Measurements from ENCODE around the gene ACTL8. TPM values are rescaled to one million over a fixed set of nuclear protein-coding genes. Genes with fewer than 3 reads are reported as not detected.

Gene ACTL8
- total and polyA plus RNA-seq, 8 donors: not detected

DNA sequence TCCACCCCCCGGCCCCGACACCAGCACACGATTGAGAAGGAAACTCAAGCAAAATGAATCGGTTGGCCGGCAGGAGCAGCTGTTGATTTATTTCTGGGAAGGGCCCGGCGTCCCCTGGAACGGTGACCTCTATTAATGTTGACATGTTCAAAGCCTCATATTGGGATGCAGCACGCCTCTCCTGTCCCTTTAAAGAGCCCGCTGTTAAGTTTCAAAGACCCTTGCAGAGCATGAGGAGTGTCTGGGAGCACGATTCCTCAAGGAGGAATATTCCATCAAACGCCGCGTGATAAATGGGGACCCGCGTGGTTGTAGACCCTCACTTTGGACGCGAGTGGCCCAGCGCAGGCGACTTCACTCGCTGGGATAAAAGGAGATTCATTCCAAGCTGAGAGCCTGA lies 21.5 kb upstream of the ACTL8 start:
- 44 to 45% methylated on average over 21 of the region's 21 CpGs for WGBS, 2 donors
- TF ChIP-seq, protein P1, sequence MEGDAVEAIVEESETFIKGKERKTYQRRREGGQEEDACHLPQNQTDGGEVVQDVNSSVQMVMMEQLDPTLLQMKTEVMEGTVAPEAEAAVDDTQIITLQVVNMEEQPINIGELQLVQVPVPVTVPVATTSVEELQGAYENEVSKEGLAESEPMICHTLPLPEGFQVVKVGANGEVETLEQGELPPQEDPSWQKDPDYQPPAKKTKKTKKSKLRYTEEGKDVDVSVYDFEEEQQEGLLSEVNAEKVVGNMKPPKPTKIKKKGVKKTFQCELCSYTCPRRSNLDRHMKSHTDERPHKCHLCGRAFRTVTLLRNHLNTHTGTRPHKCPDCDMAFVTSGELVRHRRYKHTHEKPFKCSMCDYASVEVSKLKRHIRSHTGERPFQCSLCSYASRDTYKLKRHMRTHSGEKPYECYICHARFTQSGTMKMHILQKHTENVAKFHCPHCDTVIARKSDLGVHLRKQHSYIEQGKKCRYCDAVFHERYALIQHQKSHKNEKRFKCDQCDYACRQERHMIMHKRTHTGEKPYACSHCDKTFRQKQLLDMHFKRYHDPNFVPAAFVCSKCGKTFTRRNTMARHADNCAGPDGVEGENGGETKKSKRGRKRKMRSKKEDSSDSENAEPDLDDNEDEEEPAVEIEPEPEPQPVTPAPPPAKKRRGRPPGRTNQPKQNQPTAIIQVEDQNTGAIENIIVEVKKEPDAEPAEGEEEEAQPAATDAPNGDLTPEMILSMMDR (IDR thresholded peaks at IDR 0.05): no peak
- ATAC-seq (no peak), FAIRE-seq (no peak), DNase-seq (no peak)
- intact Hi-C loops (cut with DNase I): no loop called here
- Histone ChIP-seq H3K36me3 (no peaks in the 10 kb centered on the region), H3K9me3 (no peaks in the 10 kb centered on the region), H3K4me3 (no peak overlapping the region), H3K4me1 (no peaks in the 10 kb centered on the region), H3K27me3 (no peaks in the 10 kb centered on the region), H3K27ac (no peak overlapping the region)

DNA sequence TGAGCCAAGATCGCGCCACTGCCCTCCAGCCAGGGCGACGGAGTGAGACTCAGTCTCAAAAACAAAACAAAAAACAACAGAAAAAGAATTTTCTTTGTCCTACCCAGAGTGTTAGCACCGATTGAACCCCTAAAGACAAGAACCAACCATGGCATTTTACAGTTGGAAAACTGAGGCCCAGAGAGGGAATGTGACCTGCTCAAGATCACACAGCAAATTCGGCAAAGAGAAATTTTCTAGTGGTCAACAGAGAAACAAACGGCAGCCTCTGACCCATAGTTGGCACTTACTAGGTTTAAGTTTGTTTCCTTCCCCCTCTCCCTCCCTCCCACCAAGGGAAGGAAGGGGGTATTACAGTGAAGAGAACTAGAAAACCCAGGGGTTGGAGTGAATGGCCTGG lies 20.5 kb upstream of the ACTL8 start:
- intact Hi-C loops (cut with DNase I): no loop called here
- Histone ChIP-seq H3K4me3 (no peak overlapping the region), H3K4me1 (no peaks in the 10 kb centered on the region), H3K27ac (no peak overlapping the region), H3K36me3 (no peaks in the 10 kb centered on the region), H3K9me3 (no peaks in the 10 kb centered on the region), H3K27me3 (no peaks in the 10 kb centered on the region)
- TF ChIP-seq, protein P1 (IDR thresholded peaks at IDR 0.05): no peak
- 78 to 86% methylated on average over 7 of the region's 7 CpGs for WGBS, 2 donors
- DNase-seq (no peak), ATAC-seq (no peak), FAIRE-seq (no peak)

DNA sequence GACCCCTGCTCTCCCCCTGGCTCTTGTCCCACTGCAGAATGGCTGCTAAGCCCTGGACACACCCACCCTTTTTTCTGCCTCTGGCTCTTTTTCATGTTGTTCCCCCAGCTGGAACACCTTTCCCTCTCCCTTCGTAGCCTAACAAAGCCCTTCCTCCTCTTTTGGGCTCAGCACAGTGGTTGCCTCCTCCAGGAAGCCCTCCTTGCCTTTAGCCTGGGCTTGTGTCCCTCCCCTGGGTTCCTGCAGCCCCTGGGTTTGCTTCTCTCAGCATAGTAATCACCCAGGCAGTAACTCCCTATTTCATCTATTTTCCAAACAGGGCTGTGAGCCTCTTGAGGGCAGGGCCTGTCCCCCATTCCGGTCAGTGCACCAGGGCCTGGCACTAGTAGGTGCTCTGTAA lies 19.8 kb upstream of the ACTL8 start:
- Histone ChIP-seq H3K9me3 (no peaks in the 10 kb centered on the region), H3K36me3 (no peaks in the 10 kb centered on the region), H3K4me3 (no peak overlapping the region), H3K27me3 (no peaks in the 10 kb centered on the region), H3K4me1 (no peaks in the 10 kb centered on the region), H3K27ac (no peak overlapping the region)
- no peak for DNase-seq
- WGBS, 2 donors: 70 to 73% methylated on average over 2 of the region's 2 CpGs
- no peak for ATAC-seq
- intact Hi-C loops (cut with DNase I): no loop called here
- FAIRE-seq: no peak
- TF ChIP-seq, protein P1 (IDR thresholded peaks at IDR 0.05): no peak

DNA sequence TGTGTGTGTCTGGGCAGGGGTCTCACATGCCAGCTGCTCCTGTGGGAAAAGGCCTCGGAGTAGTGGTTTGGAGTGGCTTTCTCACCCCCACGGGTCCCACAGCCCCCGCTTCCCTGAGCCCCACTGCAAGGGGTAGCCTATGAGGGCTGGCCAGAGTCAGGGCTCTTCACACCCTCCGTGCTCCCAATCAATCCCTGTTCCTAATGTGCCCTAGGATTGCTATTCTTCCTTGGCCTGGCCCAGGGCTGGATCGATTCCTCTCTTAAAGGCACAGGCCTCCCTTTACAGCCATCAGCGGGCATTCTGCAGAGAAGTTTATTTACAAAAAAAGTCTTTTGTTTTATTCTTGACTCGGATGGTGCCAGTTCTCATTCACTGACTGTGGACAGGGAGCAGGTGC lies 19.3 kb upstream of the ACTL8 start:
- H3K4me3 ChIP-seq: no peak overlapping the region
- 24 to 29% methylated on average over 7 of the region's 7 CpGs for WGBS, 2 donors
- no peaks in the 10 kb centered on the region for H3K27me3 ChIP-seq
- H3K36me3 ChIP-seq: no peaks in the 10 kb centered on the region
- ATAC-seq (peak in 1 of 4 donors; percentile 48), FAIRE-seq (no peak), DNase-seq (no peak)
- no peaks in the 10 kb centered on the region for H3K9me3 ChIP-seq
- H3K4me1 ChIP-seq: no peaks in the 10 kb centered on the region
- intact Hi-C loops (cut with DNase I): no loop called here
- TF ChIP-seq, protein P1 (IDR thresholded peaks at IDR 0.05): no peak
- H3K27ac ChIP-seq: no peak overlapping the region

DNA sequence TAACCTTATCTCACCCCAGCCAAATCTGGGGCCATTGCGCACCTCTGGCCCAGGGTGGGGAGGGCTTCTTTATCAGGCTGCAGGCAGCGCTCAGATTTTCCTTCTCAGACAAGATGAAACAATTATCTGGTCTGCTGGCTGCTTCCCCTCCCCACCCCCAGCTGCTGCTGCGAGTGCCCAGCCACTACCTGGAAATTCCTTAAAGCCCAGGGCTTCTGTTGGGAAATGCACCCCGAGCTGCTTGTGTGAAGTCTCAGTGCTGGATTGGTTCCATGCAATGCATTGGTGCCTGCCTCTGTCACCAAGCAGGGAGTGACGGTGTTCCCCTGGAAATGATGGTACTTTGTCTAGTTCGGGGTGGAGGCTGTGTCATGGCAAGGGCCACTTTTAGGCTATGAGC lies 18.5 kb upstream of the ACTL8 start:
- no peaks in the 10 kb centered on the region for H3K36me3 ChIP-seq
- TF ChIP-seq, protein P1 (IDR thresholded peaks at IDR 0.05): no peak
- no peaks in the 10 kb centered on the region for H3K4me1 ChIP-seq
- FAIRE-seq: no peak
- WGBS, 2 donors: 58 to 67% methylated on average over 6 of the region's 6 CpGs
- no peak overlapping the region for H3K27ac ChIP-seq
- no peak overlapping the region for H3K4me3 ChIP-seq
- no peaks in the 10 kb centered on the region for H3K9me3 ChIP-seq
- intact Hi-C loops (cut with DNase I): no loop called here
- no peak for DNase-seq
- no peak for ATAC-seq
- no peaks in the 10 kb centered on the region for H3K27me3 ChIP-seq
